ENCODE measurements around the gene ARMC7.
A peak's percentile ranks its signal among the peaks of the same experiment; 100 is the strongest.

Gene ARMC7

DNA sequence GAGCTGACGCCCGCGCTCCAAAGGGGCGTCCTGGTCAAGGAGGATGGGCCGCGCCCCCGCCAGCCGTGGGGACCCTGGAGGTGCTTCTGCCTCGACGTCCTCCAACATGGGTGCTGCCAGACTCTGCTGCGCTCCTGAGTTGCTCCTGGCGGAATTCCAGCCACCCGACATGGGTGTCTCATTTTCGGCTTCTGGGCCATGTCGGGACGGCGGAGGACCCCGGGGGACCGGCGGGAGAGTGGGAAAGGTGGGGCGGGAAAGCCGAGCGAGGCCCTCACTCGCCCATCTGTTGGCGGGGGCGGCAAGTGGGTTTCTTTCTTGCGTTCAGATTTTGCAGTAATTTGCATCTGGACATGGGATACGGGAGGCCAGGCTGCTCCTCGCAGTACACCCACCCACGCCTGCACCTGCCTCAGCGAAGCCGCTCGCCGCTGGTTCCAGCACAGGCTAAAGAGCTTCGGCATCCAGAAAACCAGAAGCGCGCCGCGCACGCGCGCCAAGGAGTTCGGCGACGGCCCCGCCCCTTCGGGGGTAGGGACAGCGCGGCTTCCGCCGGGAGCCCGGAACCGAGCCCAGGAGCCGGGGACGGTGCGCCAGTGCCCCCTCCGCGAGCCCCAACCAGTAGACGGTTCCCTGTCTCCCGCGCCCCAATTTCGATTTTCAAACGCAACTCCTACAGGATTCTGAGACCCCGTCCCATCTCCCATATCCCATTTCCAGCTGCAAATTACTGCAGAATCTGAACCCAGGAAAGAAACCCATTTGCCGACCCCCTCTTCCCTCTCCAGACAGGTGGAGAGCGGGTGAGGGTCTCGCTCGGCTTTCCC lies at the start of gene ARMC7:
ARMC7 (plus strand) TSS at position 563 of the 827 bp plus-strand sequence. CDS start 320 bp downstream, outside the sequence.
- no peaks in the 10 kb centered on the region for H4K20me1 ChIP-seq (ENCODE audit: control insufficient read depth, insufficient read depth, low read depth, low read length)
- H3F3A ChIP-seq (ENCODE audit: control insufficient read depth, insufficient read depth), result 0 out of 2 replicates have a peak, but pooled peaks cover 3% of the 10 kb centered on the region
- peaks cover 15% of the 10 kb centered on the region for H3K27me3 ChIP-seq (ENCODE audit: control insufficient read depth, low read length)

DNA sequence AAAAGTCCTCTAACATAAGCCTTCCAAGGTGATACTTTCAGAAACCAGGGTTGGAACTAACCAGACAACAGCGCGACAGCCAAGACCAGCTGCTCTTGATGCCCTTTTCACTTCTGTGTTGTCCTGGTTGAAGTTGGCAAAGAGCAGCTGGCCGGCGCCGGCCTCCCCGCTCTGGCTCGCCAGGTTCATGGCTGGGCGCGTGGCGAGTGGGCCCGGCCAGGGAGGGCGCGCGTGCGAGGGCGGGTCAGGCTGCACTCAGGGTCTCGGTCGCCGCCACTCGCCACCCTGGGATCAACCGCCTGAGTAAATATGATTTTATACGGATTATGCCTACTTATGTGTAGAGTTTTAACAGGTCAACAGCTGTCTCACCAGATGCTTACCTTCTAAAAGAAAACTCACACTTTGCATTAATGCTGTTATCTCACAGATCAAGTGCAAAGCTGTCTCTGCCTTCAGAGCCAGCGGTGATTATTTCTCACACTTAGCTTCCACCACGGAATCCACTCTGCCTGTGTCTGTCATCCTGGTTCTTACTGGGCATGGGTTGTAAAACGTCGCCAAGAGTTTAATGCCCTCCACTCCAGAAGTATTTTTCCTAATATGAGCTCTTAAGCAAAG lies 49.2 kb upstream of the ARMC7 start:
- H3K9me3 ChIP-seq (ENCODE audit: control insufficient read depth, insufficient read depth, low read length), result no peaks in the 10 kb centered on the region
- peaks cover 21% of the 10 kb centered on the region for H3K36me3 ChIP-seq (ENCODE audit: control insufficient read depth, low read length)

More for the DNA sequence above, at the start of gene ARMC7:
- H3K36me3 ChIP-seq (ENCODE audit: control insufficient read depth, low read length), result no peaks in the 10 kb centered on the region
- no peaks in the 10 kb centered on the region for H3K9me3 ChIP-seq (ENCODE audit: control insufficient read depth, insufficient read depth, low read length)
- H3K4me2 ChIP-seq (ENCODE audit: low read length), result peak within 1 kb of the TSS; percentile 82
- TF ChIP-seq EZH2phosphoT487 (IDR thresholded peaks at IDR 0.05; ENCODE audit: borderline replicate concordance, low read length), result no peak
- TF ChIP-seq, protein P1, sequence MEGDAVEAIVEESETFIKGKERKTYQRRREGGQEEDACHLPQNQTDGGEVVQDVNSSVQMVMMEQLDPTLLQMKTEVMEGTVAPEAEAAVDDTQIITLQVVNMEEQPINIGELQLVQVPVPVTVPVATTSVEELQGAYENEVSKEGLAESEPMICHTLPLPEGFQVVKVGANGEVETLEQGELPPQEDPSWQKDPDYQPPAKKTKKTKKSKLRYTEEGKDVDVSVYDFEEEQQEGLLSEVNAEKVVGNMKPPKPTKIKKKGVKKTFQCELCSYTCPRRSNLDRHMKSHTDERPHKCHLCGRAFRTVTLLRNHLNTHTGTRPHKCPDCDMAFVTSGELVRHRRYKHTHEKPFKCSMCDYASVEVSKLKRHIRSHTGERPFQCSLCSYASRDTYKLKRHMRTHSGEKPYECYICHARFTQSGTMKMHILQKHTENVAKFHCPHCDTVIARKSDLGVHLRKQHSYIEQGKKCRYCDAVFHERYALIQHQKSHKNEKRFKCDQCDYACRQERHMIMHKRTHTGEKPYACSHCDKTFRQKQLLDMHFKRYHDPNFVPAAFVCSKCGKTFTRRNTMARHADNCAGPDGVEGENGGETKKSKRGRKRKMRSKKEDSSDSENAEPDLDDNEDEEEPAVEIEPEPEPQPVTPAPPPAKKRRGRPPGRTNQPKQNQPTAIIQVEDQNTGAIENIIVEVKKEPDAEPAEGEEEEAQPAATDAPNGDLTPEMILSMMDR (IDR thresholded peaks at IDR 0.05; ENCODE audit: low read depth, low read length, poor library complexity, severe bottlenecking), result no peak
- H3K79me2 ChIP-seq (ENCODE audit: control insufficient read depth, low read length), result peaks cover 8% of the 10 kb centered on the region
- peak within 1 kb of the TSS; percentile 82 for H3K4me3 ChIP-seq (ENCODE audit: low read length)
- no peak within 1 kb of the TSS for H3K27ac ChIP-seq (ENCODE audit: low read depth, low read length)
- no peaks in the 10 kb centered on the region for H3K9me2 ChIP-seq (replicated peaks; ENCODE audit: control insufficient read depth, low read length)
- peaks cover 30% of the 10 kb centered on the region for H3K4me1 ChIP-seq (ENCODE audit: control insufficient read depth, low read length)

DNA sequence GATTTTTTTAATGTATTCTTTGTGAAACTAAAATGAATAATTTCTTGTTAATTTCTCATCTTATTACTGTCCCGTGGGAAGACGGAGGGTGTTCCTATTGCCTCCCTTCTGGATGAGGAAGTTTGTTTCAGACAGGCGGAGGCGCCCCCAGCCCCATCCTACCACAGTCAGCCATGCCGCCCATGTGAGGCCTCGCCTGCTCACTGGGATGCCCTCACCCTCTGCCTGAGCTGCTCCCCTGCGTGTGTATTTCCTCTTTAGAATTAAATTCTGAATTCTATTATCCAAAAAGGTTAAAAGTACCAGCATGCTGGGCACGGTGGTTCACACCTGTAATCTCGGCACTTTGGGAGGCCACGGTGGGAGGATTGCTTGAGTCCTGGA lies 48.7 kb upstream of the ARMC7 start:
- Histone ChIP-seq H3K4me3 (ENCODE audit: low read length) (no peak overlapping the region), H3F3A (ENCODE audit: control insufficient read depth, insufficient read depth) (no peaks in the 10 kb centered on the region), H3K27me3 (ENCODE audit: control insufficient read depth, low read length) (no peaks in the 10 kb centered on the region), H3K79me2 (ENCODE audit: control insufficient read depth, low read length) (no peaks in the 10 kb centered on the region), H3K4me2 (ENCODE audit: low read length) (no peak overlapping the region), H4K20me1 (ENCODE audit: control insufficient read depth, insufficient read depth, low read depth, low read length) (no peaks in the 10 kb centered on the region), H3K36me3 (ENCODE audit: control insufficient read depth, low read length) (peaks cover 21% of the 10 kb centered on the region), H3K27ac (ENCODE audit: low read depth, low read length) (no peak overlapping the region), H3K4me1 (ENCODE audit: control insufficient read depth, low read length) (no peaks in the 10 kb centered on the region), H3K9me3 (ENCODE audit: control insufficient read depth, insufficient read depth, low read length) (no peaks in the 10 kb centered on the region), H3K9me2 (replicated peaks; ENCODE audit: control insufficient read depth, low read length) (no peaks in the 10 kb centered on the region)
- TF ChIP-seq, protein P1 (IDR thresholded peaks at IDR 0.05; ENCODE audit: low read depth, low read length, poor library complexity, severe bottlenecking), result no peak
- TF ChIP-seq EZH2phosphoT487 (IDR thresholded peaks at IDR 0.05; ENCODE audit: borderline replicate concordance, low read length), result no peak

More for the DNA sequence above, 49.2 kb upstream of the ARMC7 start:
- Histone ChIP-seq H3K4me1 (ENCODE audit: control insufficient read depth, low read length) (no peaks in the 10 kb centered on the region), H3K79me2 (ENCODE audit: control insufficient read depth, low read length) (no peaks in the 10 kb centered on the region), H3K9me2 (replicated peaks; ENCODE audit: control insufficient read depth, low read length) (no peaks in the 10 kb centered on the region), H3K27ac (ENCODE audit: low read depth, low read length) (no peak overlapping the region), H3K4me3 (ENCODE audit: low read length) (no peak overlapping the region), H3F3A (ENCODE audit: control insufficient read depth, insufficient read depth) (no peaks in the 10 kb centered on the region), H4K20me1 (ENCODE audit: control insufficient read depth, insufficient read depth, low read depth, low read length) (no peaks in the 10 kb centered on the region), H3K4me2 (ENCODE audit: low read length) (no peak overlapping the region), H3K27me3 (ENCODE audit: control insufficient read depth, low read length) (no peaks in the 10 kb centered on the region)
- TF ChIP-seq, protein P1 (IDR thresholded peaks at IDR 0.05; ENCODE audit: low read depth, low read length, poor library complexity, severe bottlenecking), result no peak
- no peak for TF ChIP-seq EZH2phosphoT487 (IDR thresholded peaks at IDR 0.05; ENCODE audit: borderline replicate concordance, low read length)
